Right renal pelvis (tissue), 4 donors: ENCODE results near the gene TOP3B. TPM values are rescaled to one million over a fixed set of nuclear protein-coding genes. Genes with fewer than 3 reads are reported as not detected.

Experiments
- DNase-seq, 4 donors: peaks; one replicate each; pipeline ENCODE4 v3.0.0-alpha.2; 2013; ENCODE audit warnings: low read depth in 4 of 4, low spot score in 3 of 4, missing footprints in 1 of 4
- polyA plus RNA-seq, 4 donors: library from polyadenylated mRNA; unstranded; fragments of 120-200 nt; gene quantifications; one replicate each; pipeline ENCODE4 v1.2.1, GENCODE V29; 2013; ENCODE audit not compliant: insufficient read length in 4 of 4

Gene TOP3B
- polyA plus RNA-seq, 4 donors: 20.6 to 28.4 (median 23.5) TPM

DNA sequence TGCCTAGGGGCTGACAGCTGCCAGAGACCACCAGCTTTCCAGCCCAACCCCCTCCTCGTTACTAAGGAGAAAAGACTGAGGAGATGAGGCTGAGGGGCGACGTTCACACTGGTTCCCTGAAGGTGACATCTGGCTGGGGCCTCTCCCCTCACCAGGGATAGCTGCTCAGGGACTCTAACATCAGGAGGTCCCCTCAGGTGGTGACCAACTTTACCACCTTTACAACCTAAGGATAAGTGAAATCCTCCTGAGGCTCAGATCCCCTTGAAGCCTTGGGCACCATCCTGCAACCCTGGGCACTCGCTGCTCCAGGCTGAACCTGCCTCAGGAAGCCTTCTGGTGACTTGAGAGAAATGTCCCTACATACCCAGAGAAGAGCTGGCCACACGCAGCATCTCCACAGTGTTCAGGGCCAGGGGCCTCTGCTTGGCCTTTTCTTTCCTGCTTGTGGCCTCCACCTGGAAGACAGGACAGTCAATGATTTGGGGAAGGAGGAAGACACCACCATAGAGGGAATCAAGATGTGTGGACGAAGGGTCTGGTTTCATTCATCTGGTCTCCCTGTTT is 17.6 kb downstream of the TOP3B start:
- DNase-seq: no peak

DNA sequence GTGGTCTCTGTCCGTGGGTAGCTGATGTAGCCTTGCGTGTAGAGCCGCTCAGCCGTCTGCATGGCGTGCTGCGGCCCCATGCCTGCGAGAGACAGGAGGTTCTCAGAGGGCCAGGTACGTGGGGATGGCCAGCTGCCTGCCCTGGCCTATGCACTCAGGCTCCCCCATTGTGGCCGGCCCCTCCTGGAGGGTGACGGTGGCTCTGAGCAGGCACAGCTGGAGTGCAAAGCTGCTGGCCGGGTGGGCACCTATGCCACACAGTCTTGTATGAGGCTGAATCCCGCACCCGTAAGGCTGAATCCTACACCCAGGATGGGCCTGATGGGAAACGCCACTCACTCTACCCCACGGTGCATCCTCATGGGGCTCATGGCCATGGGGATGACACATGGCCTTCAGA is 18.4 kb downstream of the TOP3B start:
- DNase-seq: no peak

DNA sequence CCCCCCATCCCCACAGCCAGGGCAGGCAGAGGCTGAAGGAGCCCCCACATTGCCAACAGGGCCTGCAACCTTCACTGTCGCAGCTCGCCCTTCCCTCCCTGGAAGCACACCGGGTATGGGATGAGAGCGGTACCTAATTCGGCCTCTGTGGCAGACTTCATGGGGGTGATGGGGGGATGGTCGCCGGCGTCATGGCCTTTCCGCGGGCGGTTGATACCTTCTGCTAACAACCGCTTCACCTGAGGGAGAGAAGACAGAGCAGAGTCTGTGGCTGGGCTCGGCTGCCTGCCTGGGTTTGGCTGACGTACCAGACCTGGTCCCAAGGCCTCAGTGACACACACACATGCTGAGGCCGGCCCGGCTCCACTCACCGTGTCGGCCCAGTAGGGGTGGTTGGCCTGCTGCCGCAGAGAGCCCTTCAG is 18.8 kb downstream of the TOP3B start:
- no peak for DNase-seq

DNA sequence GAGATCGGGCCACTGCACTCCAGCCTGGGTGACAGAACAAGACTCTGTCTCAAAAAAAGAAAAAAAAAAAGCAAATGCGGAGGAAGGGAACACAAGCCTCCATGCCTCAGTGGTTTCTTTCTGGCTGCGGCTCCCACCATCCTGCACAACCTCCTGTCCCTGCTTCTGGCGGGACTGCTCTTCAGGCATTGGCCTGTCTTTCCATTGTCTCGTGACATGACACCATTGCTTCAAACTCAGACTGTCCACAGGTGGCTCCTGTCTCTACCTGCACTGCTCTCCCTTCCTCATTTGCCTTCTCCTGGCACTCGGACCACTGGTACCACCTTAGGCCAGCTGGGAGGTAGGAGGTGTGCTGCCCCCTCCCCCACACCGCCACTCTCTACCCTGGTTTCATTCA is 19.3 kb downstream of the TOP3B start:
- DNase-seq: no peak

DNA sequence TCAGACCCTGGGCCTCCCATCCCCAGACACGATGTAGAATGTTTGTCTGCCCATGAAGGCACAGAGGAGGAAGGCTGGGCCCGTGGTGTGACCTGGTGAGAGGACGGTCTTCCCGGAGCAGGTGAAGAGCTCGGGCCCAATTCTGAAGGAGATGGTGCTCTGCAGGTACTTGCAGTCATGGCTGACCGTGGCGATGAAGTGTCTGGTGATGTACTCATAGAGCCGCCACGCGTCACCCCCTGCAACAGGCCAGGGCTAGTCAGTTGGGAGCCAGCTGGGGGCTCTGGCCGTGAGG is 20.0 kb downstream of the TOP3B start:
- DNase-seq: no peak

DNA sequence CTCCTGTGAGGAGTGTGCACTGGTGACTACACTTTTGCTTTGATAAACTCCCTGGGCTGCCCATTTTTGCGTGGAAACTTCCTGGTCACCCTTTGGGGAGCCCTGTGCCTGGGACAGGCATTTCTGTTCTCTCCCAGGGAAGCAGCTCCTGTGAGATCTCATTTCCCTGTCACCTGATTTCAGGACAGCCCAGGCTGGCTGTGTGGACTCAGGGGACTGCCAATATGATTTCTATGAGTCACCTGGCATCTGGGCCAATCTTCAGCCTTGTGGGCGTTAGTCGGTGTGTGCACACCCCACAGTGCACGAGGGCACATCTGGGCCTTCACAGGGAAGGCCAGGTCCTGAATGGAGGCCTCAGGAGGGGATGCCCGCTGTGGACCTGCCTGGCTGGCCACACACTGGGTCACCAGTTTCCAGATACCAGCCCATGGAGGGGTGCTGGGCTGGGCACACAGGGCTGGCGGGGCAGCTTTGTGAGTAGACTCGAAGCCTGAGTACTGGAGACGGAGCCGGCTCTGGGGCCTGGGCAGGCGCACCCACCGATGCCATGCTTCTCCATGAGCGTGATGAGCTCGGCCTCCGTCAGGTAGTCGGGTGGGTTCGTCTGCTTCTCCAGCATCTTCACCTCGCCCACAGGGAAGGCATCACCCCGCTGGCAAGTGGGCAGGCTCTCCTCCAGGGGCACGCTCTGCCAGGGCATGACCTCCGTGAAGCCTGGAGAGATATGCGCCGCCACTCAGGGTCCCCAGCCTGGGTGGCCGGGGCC is 20.5 kb downstream of the TOP3B start:
- DNase-seq: no peak

DNA sequence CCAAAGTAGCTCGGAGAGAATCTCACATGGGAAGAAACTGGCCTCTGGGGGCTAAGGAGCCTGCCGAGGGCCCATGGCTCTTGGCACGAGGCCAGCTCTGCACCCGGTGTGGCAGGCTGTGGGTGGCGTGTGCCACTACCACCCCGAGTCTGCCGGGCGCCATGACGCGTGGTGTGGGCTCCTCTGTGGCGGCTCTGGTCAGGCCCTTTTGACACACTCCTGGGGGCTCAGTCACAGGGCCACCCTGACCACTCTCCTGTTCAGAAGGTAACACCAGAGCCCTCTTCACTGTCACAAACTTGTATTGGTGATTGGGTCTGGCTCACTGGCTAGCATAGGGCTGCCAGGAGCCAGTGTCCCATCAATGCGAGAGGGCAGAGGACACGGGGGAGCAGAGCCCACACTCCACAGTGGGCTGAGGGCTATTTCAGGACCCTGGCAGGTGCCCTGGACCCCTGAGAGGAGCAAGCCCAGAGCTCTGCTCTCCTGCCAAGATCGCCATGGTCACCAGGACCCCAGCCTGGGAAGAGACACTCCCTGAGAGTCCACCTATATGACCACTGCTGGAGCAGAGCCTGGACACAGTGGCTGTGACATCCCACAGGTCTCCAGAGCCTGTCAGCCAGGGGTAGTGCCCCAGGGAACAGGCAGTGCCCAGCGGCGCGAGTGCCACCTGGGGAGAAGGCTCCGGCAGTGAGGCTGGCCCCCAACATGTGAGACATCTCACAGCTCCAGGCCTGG is 21.3 kb downstream of the TOP3B start:
- DNase-seq: no peak

DNA sequence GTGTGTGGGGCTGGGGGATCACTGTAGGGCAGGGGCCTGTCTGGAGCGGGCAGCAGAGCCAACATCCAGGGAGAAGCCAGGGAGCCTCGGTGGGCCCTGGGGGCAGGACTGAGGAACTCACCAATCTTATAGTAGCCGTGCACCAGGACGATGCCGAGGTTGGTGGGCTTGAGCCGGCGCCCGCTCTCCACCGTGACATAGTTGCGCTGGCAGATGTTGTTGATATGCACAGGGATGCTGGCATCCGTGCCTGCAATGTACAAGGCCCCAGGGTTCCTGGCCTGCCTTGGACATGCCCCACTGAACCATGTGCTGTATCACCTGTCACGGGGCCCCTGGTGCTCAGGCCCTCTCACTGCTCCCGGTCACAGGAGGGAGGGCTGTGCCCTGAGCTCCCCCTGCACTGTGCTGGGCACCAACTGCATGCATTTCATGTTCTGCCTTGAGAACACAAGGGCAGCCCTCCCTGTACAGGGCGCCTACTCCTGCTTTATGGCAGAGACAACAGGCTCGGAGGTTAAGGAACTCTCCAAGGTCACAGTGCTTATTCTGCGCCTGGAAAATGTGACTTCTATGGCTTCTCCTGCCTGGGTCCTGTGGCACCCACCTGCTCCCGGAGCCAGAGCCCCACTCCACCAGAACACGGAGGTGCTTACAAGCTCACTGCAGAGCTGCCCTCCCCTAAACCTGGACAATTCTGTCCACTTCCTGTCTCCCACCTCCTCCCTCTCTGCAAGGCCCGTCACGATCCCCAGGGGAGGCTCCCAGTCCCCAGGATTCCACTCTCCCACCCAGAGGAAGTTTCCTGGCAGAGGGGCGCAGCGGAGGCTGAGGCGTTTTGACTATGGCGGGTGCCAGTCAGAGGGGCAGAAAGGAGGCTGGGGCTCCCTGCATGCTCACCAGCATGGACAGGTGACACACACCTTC is 22.1 kb downstream of the TOP3B start:
- no peak for DNase-seq

DNA sequence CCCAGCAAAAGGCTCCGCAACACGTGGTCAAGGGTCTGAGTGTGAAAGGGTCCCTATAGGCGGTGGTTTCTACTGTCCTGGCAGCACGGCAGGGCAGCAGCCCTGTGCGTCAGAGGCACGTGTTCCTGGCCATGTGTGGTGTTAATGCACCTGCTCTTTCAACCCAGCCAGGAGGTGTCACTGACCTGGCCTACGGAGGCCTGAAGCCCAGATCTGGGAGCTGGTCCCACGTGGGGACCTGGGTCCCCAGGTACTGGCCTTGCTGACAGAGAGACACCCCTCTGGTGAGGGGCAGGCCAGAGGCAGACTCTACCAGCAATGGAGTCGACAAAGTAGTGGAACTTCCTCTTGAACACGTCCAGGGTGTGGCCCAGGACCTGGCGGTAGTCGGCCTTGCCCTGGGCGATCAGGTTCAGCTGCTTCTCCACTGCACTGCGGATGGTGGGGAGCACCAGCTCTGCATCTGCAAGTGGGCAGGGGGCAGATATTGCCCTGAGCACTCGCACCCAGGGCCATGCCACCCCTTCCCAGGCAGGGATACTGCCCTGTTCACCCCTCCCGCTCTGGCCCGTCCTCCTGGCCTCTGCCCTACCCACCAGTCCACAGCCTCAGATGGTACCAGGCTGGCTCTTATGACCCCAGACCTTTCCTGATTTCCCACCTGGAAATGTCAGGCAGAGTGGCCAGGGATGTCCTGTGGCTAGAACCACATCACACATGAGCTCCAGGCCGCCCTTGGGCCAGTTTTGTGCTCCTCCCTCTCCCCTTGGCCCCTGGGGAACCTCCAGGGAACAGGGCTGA is 23.1 kb downstream of the TOP3B start:
- no peak for DNase-seq

DNA sequence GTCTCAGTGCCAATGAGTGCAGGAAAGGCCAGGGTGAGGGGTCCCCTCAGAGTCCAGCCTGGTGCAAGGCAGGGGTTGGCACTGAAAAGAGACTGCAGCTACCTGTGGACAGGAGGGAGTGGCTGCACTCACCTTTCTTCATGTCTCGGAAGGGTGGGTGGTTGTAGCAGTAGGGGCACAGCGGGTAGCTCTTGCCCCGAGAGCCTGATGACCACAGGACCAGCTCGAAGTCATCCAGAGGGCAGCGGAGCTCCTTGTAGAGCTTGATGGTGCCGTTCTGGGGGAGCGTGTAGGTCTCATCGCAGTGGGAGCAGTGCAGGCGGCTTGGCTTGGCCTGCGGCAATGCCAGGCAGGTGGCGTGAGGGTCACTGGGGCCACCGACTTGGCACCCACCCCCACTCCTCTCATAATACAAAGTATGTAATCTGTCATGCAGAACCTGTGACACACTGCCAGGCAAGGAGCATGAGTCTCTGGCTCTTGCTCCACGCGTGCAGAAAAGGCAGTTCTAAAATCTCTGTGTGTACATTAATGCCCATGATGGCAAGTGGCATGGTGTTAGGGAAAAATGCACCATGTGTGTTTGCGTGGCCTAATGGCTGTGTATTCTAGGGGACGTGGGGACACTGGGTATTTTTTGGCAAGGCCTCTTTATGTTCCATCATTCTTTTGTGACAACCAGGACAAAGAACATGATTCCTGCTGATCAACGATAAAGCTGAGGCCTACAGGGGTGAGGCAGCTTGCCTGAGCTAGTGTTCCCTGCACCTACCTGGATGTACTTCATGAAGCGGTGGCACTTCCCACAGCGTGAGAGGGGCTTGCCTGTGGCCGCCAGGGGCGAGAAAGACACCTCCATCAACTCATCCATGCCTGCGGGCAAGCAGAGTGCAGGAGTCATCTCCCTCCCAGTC is 24.0 kb downstream of the TOP3B start:
- DNase-seq: no peak

DNA sequence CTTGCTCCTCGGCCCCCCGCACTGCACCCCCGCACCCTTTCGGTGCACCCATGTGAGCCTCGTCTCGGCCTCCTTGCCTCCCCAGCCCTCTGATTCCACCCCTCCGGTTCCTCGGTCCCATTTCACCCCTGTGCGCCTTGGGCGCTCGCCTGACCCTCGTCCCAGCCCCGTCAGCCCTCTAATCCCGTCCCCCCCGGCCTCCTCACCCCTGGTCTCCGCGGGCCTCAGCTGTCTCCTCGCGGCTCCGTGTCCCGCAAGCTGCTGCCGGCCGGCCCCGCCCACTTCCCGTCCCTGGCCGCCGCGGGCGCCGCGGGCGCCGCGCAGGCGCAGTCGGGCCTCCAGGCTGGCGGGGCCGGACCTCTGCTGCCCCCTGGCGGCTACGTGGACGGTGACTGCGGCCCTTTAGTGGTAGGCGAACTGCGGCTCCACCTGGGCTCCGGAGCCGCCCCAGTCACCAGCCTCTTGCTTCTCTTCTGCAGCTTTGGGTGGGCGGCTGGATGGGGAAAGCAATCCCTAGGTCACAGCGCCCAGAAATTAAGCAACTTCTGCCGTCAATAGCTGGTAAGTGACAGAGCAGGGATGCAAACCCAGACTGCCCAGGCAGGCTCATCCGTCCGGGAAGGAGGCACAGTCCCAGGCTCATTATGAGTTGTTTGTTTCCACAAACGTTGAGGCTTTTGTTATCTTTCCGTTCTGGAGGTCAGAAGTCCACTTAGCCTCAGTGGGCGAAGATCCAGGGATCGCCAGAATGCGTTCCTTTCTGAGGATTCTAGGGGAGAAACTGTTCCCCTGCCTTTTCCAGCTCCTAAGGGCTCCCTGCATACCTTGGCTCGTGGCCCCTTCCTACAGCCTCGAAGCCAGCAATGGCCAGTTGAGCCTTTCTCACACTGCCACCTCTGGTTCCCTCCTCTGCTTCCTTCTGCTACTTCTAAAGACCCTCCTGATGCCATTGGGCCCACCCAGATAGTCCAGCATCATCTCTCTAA is 29.7 kb downstream of the TOP3B start, which contains the start of gene PPM1F:
TSS of gene PPM1F (minus strand) at position 263 of the 986 bp plus-strand sequence. CDS start 6,800 bp downstream, outside the sequence.
- peak; percentile 67 to 77 (median 70) for DNase-seq

DNA sequence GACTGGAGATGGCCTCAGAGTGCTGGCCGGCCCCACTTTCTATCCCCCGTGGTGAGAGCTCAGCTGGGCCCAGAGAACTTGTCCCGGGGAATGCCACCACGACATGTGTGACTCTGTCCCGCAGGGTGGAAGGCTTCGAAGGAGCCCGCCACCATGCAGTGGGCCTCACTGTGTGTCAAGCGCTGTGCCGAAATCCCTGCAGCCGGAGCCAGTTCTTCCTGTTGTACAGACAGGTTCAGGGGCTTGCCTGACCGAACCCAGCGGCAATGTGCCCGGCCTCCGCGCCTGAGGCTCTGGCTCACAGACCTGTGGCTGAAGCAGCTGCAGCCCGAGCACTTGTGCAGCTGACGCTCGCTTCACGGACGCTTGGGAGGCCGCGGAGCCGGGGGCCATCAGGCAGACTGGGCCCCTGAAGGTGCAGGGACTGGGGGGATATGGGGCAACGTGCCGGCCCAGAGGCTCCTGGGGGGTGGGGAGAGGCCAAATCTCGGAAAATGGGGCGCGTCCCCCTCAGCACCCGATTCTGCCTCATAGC is 30.6 kb downstream of the TOP3B start:
- peak in 1 of 4 donors; percentile 20 for DNase-seq

DNA sequence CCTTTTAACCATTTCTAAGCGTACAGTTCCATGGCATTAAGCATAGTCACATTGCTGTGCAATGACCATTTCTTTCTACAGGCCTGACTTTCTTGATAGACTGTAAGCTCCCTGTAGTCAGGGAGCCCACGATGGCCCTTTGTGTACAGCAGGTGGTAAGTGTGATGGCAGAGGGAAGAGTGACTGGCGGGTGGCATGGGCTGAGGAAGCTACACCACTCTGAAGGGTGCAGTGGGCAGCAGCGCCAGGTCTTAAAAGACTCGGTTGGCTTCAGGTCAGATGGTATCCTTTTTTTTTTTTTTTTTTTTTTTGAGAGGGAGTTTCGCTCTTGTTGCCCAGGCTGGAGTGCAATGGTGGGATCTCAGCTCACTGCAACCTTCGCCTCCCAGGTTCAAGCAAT is 31.5 kb downstream of the TOP3B start:
- DNase-seq: no peak

DNA sequence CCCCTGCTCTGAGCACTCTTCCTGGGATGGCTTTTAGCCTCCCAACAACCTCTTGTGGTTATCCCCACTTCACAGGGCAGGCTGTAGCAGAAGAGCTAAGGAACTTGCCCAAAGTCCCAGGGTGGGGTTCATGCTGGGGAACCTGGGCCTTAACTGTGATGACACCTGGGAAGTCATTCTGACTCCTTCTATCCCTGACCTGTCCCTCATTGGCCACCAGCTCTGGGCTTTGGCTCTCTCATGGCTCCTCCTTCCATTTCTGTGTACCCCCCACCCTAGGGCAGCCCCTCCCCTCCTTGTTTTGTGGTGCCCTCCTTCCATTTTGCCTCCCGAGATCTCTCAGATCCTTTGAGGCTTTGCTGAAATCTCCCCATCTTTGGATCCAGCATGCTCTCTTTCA is 32.6 kb downstream of the TOP3B start:
- no peak for DNase-seq

DNA sequence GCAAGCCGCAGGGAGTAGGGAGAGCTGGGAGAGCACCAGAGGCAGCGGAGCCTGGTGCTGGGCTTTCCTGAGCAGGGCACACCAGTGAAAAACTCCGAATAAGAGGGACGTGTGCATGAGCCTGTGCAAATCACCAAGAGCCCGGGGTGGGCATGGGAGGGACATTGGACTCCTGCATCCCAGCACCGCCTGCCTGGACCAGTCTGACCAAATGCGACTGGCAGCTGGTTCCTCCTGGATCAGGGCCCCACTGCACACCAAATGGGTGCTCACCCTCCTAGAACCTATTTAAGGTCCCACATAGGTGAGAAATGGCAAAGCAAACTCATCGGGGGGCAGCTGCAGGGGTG is 33.0 kb downstream of the TOP3B start:
- DNase-seq: no peak

DNA sequence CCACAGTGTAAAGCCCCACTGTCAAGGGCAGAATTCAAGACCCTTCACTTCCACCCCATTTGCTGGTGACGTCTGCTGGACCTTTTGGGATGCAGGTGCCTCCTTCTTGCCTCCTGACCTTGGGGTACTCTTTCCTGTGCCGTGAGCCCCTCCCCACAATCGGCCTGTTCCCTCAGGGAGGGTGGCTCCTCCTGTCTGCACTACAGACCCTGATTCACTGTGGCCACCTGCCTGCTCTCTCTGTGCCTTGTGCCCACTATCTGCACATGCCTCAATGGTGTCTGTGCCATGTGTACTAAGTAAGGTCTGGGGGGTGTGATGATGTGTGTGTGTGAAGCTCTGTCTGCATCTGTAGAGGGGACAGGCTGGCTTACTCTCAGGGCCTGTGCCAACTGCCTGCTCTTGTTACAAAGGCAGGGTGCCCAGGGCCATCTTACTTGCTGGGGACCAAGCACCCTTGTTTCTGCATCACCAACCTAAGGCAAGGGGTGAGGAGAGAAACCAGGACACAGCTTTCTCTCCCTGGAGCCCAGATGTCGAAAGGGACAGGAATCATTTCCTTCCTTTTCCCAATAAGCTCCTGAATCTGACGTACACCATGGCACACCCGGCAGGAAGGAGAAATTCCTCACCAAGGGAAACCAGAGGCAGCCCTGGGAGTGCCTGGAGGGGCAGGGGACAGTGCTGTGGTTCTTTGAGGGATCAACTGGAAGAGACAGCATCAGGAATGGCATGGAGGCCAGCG is 33.6 kb downstream of the TOP3B start:
- DNase-seq: no peak

DNA sequence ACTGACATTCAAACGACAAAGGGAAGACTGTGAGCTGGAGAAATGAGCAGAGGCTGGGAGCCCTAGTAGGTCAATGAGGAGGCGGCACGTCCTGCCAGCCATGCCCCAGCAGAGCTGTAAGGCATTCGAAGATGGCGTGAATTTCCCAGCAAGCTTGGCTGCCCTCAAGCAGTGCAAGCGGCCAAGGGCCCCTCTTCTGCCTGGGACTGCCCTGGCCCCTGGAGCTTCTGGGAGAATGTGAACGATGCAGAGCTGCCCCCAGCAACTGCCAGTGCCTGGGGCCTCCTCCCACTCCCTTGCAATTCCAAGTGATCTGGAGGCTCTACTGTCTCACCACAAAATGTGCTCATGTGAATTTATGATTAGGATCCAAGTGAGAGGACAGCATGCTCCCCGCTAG is 34.2 kb downstream of the TOP3B start:
- no peak for DNase-seq
